ENCODE measurements around the gene CEACAM3. TPM values are rescaled to one million over a fixed set of nuclear protein-coding genes. Genes with fewer than 3 reads are reported as not detected.

The CEACAM3 gene
- total RNA-seq, 1 donor from 2014 or later: not detected

DNA sequence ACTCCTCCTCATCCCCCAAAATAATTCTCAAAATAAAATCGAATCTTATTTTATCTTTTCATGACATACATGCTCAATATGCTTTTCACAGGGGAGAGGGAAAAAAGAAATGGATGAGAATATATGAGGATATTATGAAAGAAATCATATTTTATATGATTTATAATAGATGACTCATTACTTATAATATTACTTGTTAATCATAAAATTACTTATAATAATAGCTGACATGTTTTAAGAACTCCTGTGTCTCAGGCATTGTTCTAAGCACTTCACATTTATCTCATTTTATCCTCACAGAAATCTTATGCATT, 3.0 kb upstream of the CEACAM3 start:
- no peak for DNase-seq

DNA sequence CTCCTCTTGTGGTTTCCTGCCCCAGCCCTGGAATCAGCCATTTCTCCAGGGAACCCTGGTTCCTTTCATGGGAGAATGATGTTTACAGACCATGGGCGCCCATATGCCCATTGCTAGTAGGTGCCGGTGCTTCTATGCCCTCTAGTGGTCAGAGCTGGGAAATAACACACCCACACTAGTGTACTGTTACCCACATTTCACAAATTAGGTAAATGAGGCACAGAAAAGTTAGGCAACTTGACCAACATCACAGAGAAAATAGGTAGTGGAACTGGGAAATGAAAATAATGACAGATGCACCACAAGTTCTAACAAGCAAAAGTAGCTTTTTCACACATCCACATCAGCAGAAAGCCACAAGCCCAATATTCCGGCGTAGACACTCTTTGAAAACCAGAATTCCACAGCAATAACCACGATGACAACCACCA, 1.3 kb upstream of the CEACAM3 start:
- peak; percentile 63 for DNase-seq

DNA sequence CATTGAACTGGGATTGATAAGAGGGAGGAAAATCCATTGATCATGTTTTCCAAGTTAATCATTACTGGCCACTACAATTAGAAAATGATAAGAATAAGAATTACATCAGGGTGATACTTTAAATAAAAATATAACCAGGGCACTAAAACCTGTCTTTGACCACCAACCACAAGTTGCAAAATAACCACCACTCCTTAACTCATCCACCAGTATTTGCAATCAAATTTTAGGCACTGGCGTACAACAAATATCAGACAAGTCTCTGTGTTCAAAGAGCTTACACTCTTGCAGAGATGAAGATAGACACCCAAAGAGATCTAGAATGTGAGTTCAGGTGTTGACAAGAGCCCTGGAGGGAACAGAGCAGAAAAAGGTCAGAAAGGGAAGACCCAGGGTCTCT, 514 bp downstream of the CEACAM3 start:
- DNase-seq: no peak

DNA sequence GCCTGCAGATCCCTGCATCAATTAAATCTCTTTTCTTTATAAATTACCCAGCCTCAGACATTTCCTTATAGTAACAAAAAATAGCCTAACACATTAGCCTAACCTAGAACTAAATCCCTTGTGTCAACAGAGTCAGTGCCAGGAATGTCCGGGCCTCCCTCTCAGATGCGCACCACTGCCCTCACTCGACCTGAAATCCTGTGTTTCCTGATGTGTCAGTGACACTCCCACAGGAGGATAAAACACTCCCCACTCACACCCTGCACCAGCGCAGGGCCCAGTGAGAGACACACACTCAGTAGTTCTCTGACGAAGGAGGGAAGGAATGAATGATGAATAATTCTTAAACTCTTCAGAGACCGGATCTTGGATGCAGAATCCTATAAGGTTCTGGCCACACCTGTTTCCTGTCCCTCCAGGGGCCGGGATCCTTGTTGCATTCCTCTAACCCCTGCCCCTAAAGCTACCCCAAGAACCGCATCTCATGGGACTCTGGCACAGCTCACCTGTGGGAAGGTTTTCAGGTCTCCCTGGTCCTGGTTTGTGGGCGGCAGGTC, 3.1 kb downstream of the CEACAM3 start:
- DNase-seq: no peak

DNA sequence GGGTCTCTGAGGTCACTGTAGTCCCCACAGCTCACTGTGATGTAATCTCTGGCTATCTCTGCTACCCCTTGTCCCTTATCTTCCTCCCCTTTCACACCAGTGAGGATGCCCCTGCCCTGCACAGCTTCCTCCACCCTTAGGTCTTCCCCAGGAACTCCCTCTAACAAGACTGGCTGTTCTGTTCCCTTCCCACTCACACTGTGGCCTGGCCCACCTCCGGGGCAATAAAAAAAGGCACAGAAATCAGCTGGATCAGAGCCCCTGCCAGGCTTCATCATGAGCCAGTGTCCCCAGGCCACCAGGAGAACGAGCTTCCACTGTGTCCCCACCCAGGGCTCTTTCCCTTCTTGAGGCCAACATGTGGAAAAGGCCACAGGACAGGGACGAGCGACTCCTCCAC, 4.6 kb downstream of the CEACAM3 start:
- DNase-seq: no peak

DNA sequence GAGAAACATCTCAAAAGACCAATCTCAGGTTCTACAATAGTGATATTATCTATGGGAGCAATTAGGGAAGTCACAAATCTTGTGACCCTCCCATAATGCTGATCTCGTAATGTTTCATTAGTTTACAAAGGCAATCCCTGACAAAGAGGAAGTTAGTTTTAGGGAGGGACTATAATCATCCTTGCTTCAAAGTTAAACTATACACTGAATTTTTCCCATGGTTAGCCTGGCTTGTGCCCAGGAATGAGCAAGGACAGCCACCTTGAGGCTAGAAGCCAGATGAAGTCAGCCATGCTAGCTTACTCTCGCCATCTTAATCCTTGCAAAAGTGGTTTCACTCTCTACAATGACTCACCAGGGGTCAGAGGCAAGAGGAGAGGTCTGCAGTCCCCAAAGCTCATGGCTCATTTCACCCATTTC, 5.4 kb downstream of the CEACAM3 start:
- no peak for DNase-seq

DNA sequence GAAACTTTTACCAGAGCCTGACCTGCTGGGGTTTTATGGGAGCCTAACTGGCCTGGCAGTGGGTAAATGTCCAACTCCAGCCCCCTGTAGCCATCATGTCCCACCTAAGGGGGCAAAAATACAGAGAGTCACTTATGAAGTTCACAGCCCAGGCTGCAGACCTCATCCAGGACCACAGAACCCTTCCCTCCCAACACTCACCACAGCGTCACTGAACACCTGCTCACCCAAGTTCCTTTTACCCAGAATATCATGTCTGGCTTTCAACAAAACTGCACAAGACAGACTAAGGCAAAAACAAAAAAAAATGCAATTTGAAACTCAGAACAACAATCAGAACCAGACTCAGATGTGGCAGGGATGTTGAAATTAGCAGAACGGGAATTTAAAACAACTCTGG, 6.4 kb downstream of the CEACAM3 start:
- DNase-seq: no peak

DNA sequence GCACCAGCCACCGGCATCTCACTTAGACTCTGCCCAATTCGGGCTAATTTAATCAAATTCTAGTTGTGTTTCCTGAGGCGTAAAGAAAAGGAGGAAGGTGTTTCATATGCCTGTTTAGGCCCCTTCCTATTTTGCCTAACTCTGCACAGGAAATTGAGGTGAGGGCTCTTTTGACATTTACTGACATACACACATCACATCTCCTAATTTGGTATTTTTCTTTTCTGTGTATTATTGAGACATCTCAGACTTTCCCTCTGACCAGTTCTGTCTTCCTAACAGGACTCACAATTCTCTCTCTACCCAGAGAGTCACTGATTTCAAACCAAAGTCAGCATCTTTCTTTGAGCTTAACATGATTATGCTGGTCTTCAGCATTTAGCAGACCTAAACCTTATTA, 7.9 kb downstream of the CEACAM3 start:
- no peak for DNase-seq

DNA sequence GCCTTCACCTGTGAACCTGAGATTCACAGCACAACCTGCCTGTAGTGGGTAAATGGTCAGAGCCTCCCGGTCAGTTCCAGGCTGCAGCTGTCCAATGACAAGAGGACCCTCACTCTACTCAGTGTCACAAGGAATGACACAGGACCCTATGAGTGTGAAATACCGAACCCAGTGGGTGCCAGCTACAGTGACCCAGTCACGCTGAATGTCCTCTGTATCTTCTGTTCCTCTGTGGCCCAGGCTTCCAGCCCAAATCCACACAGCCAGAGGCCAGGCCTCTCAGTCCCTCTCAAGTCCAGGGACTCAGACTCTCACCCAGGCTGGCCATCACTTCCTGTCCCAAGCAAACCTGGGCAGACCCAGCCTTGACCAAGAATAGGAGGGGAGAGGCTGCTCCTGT, 10.8 kb downstream of the CEACAM3 start:
- DNase-seq: no peak

DNA sequence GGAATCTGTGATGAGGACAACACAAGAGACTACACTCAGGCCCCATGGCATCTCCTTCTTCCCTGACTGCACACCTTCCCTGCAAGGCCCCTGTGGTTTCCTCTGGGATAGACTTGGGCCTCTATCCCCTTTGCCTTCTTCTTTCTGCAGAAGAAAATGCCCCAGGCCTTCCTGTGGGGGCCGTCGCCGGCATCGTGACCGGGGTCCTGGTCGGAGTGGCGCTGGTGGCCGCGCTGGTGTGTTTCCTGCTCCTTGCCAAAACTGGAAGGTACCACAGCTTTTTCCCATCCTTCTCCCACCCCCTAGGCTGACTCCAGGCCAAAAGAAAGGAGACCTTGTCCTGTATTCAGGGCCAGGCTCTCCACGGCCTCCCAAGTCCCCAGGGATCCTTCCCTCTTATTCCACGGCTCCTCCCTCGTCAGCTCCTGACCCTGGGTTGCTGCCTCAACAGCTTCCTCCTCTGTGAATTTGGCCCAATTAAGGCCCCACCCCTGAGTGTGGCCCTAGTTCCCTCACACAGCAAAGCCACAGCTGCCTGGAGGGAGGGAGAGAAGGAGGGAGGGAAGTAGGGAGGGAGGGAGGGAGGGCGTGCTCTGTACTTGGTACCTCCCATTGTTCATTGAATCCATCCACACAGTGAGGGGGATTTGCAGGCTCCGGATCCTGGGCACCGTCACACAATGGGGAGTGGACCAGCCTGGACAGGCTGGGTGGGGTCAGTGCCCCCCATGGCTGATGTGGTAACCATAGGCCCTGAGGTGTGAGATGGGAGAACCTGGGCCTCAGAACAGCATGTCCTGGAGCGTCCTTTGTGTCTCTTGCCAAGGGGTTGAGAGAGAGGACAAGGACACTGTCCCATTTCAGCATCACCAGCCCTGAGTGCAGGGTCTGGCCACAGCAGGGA, 12.5 kb downstream of the CEACAM3 start:
- DNase-seq: no peak

DNA sequence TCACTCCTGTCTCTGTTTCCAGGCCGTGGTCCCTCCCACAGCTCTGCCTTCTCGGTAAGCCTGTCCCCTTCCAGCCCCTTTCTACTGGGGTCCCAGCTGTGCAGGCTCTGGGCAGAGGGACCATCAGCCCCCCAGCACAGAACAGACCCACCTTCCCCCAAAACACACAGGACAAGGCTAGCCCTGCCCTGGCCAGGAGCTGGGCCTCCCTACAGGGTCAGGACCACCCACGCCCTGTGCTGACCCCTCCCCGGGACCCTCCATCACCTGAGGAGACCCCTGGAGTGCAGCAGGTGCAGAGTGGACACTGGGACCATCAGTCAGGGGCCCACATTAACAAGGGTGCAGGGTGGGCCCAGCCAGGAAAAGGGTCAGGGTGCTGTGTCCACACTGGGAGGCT, 13.9 kb downstream of the CEACAM3 start:
- DNase-seq: no peak

DNA sequence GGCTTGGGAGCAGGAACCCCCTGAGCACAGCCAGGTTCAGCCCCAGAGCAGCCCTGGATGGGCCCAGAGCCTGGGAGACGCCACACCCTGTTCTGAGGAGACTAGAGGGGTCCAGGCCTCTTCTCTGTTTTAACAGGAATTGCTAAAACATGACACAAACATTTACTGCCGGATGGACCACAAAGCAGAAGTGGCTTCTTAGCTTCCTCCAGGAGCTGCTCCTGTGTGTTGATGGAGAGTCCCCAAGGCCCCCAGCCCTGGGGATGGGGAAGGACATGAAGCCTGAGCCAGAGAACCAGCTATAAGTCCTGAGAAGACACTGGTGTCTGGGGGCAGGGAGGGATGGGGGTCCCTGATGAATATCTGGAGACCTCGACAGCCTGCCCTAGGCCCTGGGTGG, 14.6 kb downstream of the CEACAM3 start:
- DNase-seq: no peak

DNA sequence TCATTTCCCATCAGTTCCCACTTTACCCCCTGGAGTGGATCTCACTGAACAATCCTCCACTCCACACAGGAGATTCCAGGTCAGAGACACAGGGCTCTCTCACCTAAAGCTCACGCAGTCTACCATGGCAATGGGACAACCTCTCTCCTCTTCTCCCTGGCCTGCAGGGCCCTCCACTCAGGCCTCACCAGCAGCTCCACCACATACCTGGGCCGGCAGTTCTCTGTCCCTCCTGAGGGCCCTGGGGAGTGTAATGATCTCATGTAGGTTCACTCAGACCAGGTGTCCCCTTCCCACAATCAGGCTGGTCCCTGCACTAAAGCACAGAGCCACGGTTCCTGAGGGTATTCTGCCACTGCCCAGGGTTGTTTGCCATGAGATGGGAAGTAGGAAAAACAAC, 15.6 kb downstream of the CEACAM3 start:
- DNase-seq: no peak

DNA sequence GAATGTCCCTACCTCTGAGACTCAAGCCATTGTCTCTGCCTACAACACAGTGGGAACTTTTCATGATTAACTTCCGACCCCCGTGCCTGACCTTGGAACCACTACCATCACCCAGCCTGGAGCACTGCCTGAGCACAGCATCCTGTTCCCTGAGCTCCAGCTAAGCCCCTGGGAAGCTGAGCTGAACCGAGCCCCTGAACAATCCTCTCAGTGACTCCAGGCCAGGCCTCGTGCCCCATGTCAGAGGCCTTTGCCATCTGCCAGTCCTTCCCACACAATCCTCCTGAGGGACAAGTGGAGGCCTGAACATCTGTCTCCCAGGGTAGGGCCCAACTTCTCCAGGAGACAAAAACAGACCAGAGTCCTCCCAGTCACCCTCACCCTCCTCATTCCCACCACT, 17.5 kb downstream of the CEACAM3 start:
- no peak for DNase-seq

DNA sequence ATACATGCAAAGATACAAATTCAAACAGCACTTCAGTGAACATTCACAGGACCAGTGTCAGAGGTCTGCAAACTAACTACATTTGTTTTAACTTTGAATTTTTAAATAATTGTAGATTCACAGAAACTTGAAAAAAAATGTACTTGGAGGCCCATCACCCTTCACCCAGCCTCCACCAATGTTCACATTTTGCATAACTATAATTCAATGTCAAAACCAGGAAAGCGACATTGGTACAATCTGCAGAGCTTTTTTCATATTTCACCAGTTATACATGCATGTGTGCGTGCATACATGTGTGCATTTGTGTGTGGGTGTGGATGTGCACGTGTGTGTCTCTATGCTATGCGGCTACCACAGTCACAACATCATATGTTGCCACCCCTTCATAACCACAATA, 18.9 kb downstream of the CEACAM3 start:
- no peak for DNase-seq

DNA sequence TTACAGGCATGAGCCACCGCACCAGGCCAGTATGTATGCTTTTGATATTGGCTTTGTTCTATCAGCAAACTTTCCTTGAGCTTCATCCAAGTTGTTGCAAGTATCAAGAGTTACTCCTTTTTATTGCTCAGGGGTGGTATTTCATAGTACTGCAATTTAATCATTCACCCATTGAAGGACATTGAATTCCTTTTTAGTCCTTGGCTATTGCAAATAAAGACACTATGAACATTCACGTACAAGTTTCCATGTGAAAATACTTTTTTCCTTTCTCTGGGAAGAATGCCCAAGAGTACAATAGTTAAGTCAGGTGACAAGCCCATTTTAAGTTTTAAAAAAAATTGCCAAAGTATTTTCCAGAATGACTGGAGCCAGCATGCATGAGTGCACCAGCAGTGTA, 20.4 kb downstream of the CEACAM3 start:
- DNase-seq: no peak

DNA sequence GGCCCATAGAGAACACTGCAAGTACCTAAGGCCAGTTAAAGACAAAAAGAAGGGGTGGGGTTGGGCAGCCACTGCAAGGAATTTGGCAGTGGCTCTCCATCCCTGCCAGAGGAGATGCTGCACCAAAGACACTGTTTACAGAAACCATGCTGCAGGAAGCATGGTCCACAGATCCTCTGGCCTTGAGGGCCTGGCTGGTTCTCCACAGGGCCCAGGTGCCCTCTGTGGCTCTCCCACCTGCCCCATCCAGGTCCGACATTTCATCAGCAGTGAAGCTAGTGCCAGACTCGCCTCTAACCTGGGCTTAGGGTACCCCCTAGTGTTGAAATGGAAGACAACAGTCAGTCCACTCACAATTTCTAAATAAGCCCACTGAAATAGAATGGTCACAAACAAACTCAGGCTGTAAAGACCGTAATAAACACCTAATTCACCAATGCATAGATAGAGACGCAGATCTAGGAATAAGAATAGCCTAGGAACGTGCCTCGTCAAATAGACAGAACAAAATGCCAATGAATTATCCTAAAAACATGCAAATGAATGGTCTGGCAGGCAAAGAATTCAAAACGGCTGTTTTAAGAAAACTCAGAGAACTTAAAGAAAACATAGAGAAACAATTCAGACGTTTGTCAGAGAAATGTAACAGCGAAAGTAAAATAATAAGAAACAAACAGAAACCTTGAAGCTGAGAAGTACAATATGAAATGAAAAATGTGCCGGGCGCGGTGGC, 24.8 kb downstream of the CEACAM3 start:
- DNase-seq: peak; percentile 70

DNA sequence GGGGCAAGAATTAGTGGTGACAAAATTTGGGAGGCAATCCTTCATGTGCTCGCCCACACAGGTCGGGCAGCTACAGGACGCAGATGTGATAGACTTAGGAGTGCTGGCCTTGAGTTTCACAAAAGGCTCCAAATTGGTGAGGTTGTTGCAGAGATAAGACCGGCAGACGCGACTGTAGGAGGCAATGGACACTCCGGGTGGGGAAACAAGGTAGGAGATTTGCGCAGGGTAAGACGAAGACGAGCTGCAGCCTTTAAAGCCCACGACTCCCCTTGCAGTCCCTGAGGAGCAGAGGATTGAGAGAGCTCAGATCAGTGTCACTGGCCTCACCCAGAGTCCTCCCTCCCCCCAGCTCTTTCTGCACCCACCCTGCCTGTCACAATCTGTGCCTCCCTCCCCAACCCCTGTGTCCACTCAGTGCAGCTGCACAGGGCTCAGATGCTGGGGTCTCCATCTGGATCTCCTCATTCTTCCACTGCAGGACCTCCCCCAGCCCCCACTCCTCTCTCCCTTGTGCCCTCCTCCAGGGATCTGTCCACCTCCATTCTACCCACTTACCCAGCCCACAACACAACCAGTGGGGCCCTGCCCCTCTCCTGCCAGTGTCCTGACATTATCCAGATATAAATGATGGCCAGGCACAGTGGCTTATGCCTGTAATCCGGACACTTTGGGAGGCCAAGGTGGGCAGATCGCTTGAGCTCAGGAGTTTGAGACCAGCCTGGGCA, 41.8 kb downstream of the CEACAM3 start:
- no peak for DNase-seq

DNA sequence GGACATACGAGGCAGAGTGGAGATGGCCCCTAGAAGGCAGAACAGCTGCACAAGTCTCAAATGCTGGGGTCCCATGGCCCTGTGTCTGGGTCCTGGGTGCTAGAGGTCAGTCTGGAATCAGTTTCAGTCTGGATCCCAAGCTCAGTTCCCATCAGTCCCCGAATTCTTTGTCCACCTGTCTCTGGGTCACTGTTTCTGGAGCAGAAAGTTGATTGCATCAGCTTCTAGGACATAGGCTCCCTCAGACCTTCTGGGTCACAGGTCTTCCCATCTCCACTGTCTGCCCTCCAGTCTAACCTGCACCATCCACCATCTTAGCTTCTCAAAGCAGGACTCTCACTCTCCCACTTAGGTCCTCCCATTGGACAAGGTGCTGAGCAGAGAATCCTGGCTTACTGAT, 42.8 kb downstream of the CEACAM3 start:
- no peak for DNase-seq

DNA sequence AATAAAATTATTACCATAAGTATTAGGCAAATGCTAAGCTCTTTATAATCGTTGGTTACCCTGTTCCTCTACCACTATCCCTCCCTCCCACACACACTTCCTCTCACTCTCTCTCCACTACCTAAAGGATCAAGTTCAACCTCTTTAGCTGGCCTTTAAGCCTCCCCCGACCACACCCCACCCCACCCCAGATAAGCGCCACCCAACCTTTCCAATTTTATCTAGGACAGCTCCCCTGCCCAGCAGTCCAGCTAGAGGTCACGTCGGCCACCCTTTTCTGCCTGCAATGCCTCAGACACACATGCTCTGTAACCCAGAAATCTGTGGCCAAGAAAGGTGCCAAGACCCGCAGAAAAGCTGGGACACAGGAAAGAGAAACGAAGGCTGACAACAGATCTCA, 47.0 kb downstream of the CEACAM3 start:
- DNase-seq: no peak

DNA sequence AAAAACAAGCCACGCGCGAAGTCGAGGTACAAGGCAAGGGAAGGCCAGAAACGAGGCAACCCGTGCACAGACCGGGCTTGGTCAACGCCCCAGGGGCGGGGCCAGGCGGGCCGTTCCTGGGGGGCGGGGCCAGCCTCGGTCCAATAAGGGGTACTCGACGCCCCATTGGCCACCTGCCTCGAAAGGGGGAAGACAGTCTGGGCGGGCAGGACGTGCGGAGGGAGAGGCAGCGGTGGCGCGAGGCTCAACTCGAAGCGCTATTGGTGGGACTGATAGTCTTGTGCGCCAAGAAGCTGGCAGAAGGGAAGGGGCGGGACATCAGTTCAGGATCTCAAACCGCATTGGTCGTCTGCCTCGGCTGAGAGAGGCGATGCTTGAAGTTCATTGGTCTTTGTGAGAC, 48.2 kb downstream of the CEACAM3 start, which contains the start of gene LYPD4:
TSS of gene LYPD4 (minus strand) at position 83 of the 400 bp plus-strand sequence. CDS start 5,398 bp downstream, outside the sequence.
- DNase-seq: no peak

DNA sequence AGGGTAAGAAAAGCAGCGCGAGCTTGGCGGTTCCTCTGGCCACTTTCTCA, 48.4 kb downstream of the CEACAM3 start, which contains the start of gene DMRTC2:
TSS of gene DMRTC2 (plus strand) at position 42 of the 50 bp plus-strand sequence. CDS start 2,387 bp downstream, outside the sequence.
- DNase-seq: no peak

DNA sequence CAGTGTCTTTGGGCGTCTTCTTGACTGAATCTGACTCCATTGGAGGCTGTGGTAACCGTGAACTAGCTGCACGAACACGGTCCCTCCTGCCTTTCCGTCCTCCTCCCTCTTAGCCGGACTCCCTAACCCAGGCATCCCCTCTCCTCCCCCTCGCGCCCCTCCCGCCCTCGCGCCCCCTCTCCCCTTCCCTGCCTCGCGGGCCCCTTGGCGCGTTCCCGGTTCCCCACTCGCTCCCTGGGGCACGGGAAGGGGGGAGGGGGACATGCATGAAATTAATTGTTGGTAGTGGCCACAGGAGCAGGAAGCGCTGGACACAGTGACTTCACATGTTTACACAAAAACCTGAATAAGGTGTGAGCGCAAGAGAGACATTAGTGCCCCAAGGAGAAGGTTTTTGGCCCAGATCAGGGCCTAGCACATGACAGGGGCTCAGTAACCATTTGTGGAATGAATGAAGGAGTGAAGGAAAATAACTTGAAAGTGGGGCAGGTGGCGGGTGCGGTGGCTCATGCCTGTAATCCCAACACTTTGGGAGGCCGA, 48.7 kb downstream of the CEACAM3 start:
- no peak for DNase-seq

Data from dermis blood vessel endothelial cell (primary cell).